Right atrium auricular region (tissue), 2 donors: ENCODE data around the gene TAS2R39. TPM values are rescaled to one million over a fixed set of nuclear protein-coding genes. Genes with fewer than 3 reads are reported as not detected.

Source experiments
- DNase-seq: peaks from one replicate; pipeline ENCODE4 v3.0.0-alpha.2; 2019; ENCODE audit warnings: low spot score
- H3K27ac ChIP-seq, 2 donors: fragments of 200-600 bp; sonication (generic); 1 replicate in 1 of 2; 2 replicates in 1 of 2; pipeline ENCODE4 v1.5.1; 2016 to 2019
- H3K27me3 ChIP-seq, 2 donors: fragments of 200-600 bp; sonication (generic); one replicate each; pipeline versions ENCODE4 v1.5.1 to v1.6.0; 2017 to 2019
- H3K36me3 ChIP-seq: fragments of 200-600 bp; sonication (generic); one replicate; pipeline ENCODE4 v1.5.1; 2016
- H3K4me1 ChIP-seq, 2 donors: fragments of 200-600 bp; sonication (generic); one replicate each; pipeline versions ENCODE4 v1.5.1 to v1.6.0; 2017 to 2019
- H3K4me3 ChIP-seq, 2 donors: fragments of 200-600 bp; sonication (generic); 1 replicate in 1 of 2; 2 replicates in 1 of 2; pipeline ENCODE4 v1.5.1; 2017 to 2019; ENCODE audit warnings: mild to moderate bottlenecking in 1 of 2, moderate library complexity in 1 of 2
- H3K9me3 ChIP-seq, 2 donors: fragments of 200-600 bp; sonication (generic); one replicate each; pipeline ENCODE4 v1.5.1; 2019
- total RNA-seq, 2 donors: library from RNA; depleted of rRNA; stranded (reverse); fragments of >200 nt; gene quantifications; one replicate each; pipeline ENCODE4 v1.1.0, GENCODE V29; 2016
- TF ChIP-seq, protein P1 (sequence below), 2 donors: fragments of 200-600 bp; sonication (generic); IDR thresholded peaks; one replicate each; pipeline ENCODE4 v1.5.1; 2019; ENCODE audit warnings: antibody characterized with exemption in 2 of 2

The TAS2R39 gene
- total RNA-seq, 2 donors from 2014 or later = not detected

DNA sequence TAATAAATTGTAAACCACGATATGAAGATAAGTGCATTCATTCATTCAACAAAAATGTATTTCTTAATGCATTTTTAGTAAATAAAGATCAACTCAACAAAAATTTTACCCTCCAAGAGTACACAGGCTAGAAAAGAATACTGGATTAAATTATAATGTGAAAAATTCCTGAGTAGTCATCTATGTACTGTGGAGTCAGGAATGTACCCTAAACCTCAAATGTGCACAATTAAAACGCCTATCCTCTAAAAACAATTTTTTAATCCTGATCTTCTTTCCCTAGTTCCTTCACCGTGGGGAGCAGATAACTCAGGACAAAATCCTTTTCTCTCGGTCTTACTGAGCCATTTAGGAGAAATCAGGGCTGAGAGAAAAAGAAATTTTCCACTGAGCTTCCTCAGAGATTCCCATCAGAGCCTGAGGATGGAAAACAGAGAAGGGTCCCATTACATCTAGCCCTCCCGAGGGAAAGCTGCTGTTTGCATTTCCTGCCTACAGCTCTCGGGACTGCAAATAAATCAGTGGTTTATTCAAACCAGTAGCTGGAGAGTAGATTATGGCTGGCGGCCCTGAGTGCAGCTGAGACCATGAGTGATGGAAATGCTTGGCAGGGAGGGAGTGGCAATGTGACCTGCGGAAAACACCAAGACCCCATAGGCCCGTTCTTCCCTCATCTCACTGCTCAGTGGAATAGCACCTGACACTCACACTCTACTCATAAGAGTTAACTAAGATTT is 46.0 kb downstream of the TAS2R39 start:
- no peaks in the 10 kb centered on the region for H3K4me1 ChIP-seq
- TF ChIP-seq, protein P1, sequence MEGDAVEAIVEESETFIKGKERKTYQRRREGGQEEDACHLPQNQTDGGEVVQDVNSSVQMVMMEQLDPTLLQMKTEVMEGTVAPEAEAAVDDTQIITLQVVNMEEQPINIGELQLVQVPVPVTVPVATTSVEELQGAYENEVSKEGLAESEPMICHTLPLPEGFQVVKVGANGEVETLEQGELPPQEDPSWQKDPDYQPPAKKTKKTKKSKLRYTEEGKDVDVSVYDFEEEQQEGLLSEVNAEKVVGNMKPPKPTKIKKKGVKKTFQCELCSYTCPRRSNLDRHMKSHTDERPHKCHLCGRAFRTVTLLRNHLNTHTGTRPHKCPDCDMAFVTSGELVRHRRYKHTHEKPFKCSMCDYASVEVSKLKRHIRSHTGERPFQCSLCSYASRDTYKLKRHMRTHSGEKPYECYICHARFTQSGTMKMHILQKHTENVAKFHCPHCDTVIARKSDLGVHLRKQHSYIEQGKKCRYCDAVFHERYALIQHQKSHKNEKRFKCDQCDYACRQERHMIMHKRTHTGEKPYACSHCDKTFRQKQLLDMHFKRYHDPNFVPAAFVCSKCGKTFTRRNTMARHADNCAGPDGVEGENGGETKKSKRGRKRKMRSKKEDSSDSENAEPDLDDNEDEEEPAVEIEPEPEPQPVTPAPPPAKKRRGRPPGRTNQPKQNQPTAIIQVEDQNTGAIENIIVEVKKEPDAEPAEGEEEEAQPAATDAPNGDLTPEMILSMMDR (IDR thresholded peaks at IDR 0.05) = no peak
- no peak for DNase-seq
- no peak overlapping the region for H3K4me3 ChIP-seq
- H3K9me3 ChIP-seq = peaks cover 0 to 8% of the 10 kb centered on the region in 2 donors
- no peaks in the 10 kb centered on the region for H3K36me3 ChIP-seq
- H3K27ac ChIP-seq = no peak overlapping the region
- H3K27me3 ChIP-seq = no peaks in the 10 kb centered on the region

DNA sequence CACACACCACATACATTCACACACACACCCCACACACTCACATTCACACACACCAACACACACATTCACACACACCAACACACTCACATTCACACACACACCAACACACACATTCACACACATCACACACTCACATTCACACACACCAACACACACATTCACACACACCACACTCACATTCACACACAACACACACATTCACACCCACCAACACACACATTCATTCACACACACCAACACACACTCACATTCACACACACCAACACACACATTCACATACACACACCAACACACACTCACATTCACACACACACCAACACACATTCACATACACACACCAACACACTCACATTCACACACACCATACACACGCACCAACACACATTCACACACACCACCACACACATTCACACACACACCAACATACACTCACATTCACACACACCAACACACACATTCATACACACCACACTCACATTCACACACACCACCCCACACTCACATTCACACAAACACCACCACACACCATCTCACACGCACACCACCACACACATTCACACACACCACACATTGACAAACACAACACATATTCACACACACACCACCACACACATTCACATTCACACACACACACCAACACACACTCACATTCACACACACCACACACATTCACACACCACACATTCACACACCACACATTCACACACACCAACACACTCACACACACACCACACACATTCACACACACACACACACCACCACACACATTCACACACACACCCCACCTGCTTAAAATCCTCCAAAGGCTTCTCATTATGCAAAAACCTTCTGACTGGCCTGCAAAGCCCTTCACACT is 47.6 kb downstream of the TAS2R39 start:
- DNase-seq = no peak
- TF ChIP-seq, protein P1 (IDR thresholded peaks at IDR 0.05) = no peak
- no peak overlapping the region for H3K27ac ChIP-seq

More for the DNA sequence above, 47.6 kb downstream of the TAS2R39 start:
- Histone ChIP-seq H3K4me1 (no peaks in the 10 kb centered on the region), H3K36me3 (no peaks in the 10 kb centered on the region), H3K27me3 (no peaks in the 10 kb centered on the region), H3K4me3 (no peak overlapping the region), H3K9me3 (peaks cover 0 to 8% of the 10 kb centered on the region in 2 donors)

Other genes starting within 250 kb of the TAS2R39 start
- gene TRPV5, start 249.7 kb upstream of the TAS2R39 start, total RNA-seq = not detected
- gene LLCFC1, start 243.9 kb upstream of the TAS2R39 start, total RNA-seq = not detected
- under 1 TPM in 1 of 2 donors, not detected in 1; 0.12 TPM for gene KEL, start 221.1 kb upstream of the TAS2R39 start, total RNA-seq
- gene OR9A2, start 156.3 kb upstream of the TAS2R39 start, total RNA-seq = not detected
- not detected for gene OR6V1, start 131.1 kb upstream of the TAS2R39 start, total RNA-seq
- not detected for gene PIP, start 51.3 kb upstream of the TAS2R39 start, total RNA-seq
- not detected for gene TAS2R40, start 38.6 kb downstream of the TAS2R39 start, total RNA-seq
- 100 to 1,000 TPM; 169 to 270 TPM for gene GSTK1, start 80.0 kb downstream of the TAS2R39 start, total RNA-seq
- gene TMEM139, start 101.5 kb downstream of the TAS2R39 start, total RNA-seq = 10 to 100 TPM in 1 of 2 donors, 1 to 10 TPM in 1; 7.8 to 12.3 TPM
- gene CASP2, start 104.9 kb downstream of the TAS2R39 start, total RNA-seq = 1 to 10 TPM; 5.2 to 7.6 TPM
- gene CLCN1, start 132.7 kb downstream of the TAS2R39 start, total RNA-seq = not detected
- gene FAM131B, start 179.3 kb downstream of the TAS2R39 start, total RNA-seq = under 1 TPM; 0.08 to 0.48 TPM
- gene ZYX, start 197.9 kb downstream of the TAS2R39 start, total RNA-seq = 10 to 100 TPM; 48.3 to 93.7 TPM
- gene EPHA1, start 225.4 kb downstream of the TAS2R39 start, total RNA-seq = under 1 TPM in 1 of 2 donors, not detected in 1; 0.71 TPM